Measurements from ENCODE around the gene TMEM132C.

- TF ChIP-seq JUNB (IDR thresholded peaks at IDR 0.05; ENCODE audit: unreplicated experiment) (no peak), ETS1 (IDR thresholded peaks at IDR 0.05) (no peak), CTCF (conservative IDR thresholded peaks at IDR 0.05; ENCODE audit: low read depth in 2 of 2) (no peak), EZH2phosphoT487 (IDR thresholded peaks at IDR 0.05; ENCODE audit: unreplicated experiment) (no peak), POLR2AphosphoS5 (IDR thresholded peaks at IDR 0.05; ENCODE audit: low read depth) (no peak)
- TF ChIP-seq, protein P1, sequence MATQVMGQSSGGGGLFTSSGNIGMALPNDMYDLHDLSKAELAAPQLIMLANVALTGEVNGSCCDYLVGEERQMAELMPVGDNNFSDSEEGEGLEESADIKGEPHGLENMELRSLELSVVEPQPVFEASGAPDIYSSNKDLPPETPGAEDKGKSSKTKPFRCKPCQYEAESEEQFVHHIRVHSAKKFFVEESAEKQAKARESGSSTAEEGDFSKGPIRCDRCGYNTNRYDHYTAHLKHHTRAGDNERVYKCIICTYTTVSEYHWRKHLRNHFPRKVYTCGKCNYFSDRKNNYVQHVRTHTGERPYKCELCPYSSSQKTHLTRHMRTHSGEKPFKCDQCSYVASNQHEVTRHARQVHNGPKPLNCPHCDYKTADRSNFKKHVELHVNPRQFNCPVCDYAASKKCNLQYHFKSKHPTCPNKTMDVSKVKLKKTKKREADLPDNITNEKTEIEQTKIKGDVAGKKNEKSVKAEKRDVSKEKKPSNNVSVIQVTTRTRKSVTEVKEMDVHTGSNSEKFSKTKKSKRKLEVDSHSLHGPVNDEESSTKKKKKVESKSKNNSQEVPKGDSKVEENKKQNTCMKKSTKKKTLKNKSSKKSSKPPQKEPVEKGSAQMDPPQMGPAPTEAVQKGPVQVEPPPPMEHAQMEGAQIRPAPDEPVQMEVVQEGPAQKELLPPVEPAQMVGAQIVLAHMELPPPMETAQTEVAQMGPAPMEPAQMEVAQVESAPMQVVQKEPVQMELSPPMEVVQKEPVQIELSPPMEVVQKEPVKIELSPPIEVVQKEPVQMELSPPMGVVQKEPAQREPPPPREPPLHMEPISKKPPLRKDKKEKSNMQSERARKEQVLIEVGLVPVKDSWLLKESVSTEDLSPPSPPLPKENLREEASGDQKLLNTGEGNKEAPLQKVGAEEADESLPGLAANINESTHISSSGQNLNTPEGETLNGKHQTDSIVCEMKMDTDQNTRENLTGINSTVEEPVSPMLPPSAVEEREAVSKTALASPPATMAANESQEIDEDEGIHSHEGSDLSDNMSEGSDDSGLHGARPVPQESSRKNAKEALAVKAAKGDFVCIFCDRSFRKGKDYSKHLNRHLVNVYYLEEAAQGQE (IDR thresholded peaks at IDR 0.05; ENCODE audit: unreplicated experiment) = no peak
These were observed 38.4 kb downstream of the TMEM132C start for GRCh38 chr12:128305336-128305892.

All from GM23338 (cell line).